Measurements from ENCODE around the gene ENPP6.

ENPP6 gene

DNA sequence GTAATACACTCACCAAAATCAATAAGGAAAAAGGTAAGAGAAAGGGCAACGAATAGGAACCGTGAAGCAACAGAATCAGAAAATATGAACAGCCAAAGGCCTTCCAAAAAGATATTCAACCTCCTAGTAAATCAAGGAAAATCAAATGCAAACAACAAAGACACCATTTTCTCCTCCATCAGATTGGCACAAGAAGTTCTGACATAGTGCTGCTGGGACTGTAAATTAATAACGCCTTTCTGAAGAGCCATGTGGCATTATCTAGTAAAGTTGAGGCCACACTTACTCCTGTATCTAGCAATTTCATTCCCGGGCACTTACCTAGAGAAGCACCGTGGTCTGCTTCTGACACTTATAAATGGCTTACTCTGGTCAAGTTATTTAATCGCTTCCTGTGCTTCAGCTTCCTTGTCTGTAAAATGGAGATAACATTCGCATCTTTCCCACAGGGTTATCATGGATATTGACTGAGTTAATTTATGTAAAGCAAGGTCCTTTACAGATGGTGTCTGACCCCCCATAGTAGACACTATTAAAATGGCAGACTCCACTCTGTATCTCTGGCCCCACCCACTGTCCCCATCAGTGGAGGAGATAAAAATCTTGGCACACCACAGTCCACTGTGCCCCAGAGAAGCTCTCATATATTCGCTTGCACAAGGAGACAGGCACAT lies 20.5 kb upstream of the ENPP6 start:
- TF ChIP-seq CTCF (conservative IDR thresholded peaks at IDR 0.05; ENCODE audit: control insufficient read depth, insufficient read depth, low read depth, low read length), result no peak
- H3K4me3 ChIP-seq (ENCODE audit: control insufficient read depth, low read depth, low read length), result no peak overlapping the region
- no peak for DNase-seq (ENCODE audit: low read depth)

DNA sequence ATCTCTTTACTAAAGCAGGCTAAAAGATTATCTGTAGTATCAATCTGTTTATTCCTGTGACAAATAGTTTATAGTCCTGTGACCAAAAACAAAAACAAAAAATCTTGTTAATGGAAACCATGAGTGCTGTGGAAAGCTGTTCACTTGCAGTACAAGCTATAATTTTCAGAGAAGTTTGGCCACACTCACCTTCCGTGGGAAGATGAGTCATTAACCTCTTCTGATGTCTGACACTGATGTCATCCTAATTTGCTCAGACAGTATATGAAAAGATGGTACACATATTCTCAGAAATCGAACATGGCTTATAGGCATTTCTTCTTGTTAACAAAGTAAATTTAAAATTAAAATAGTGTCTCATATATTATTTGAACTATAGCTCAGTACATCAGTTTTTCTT lies 19.9 kb upstream of the ENPP6 start:
- no peak for TF ChIP-seq CTCF (conservative IDR thresholded peaks at IDR 0.05; ENCODE audit: control insufficient read depth, insufficient read depth, low read depth, low read length)
- no peak overlapping the region for H3K4me3 ChIP-seq (ENCODE audit: control insufficient read depth, low read depth, low read length)
- DNase-seq (ENCODE audit: low read depth), result peak; percentile 31

DNA sequence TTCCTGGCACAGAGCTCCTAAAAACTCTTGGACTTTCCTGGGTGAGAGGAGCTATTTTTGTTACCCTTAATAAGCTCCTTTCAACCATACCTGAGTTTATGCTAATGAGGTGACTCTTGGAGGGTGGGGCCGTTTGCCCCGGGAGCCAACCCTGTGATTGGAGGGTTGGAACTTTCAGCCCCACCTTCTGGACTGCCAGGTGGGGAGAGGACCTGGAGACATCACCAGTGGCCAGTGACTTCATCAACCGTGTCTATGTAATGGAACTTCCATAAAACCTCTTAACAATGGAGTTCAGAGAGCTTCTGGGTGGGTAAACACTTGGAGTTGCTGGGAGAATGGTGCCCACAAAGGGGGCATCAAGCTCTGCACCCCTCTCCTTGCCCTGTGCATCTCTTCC lies 17.9 kb upstream of the ENPP6 start:
- H3K4me3 ChIP-seq (ENCODE audit: control insufficient read depth, low read depth, low read length), result no peak overlapping the region
- no peak for TF ChIP-seq CTCF (conservative IDR thresholded peaks at IDR 0.05; ENCODE audit: control insufficient read depth, insufficient read depth, low read depth, low read length)
- DNase-seq (ENCODE audit: low read depth), result no peak

- no peak for DNase-seq (ENCODE audit: low read depth)
- H3K4me3 ChIP-seq (ENCODE audit: control insufficient read depth, low read depth, low read length), result no peak overlapping the region
- no peak for TF ChIP-seq CTCF (conservative IDR thresholded peaks at IDR 0.05; ENCODE audit: control insufficient read depth, insufficient read depth, low read depth, low read length)
Measured at GRCh38 chr4:184234155-184234554, 16.5 kb upstream of the ENPP6 start.

- H3K4me3 ChIP-seq (ENCODE audit: control insufficient read depth, low read depth, low read length), result no peak overlapping the region
- DNase-seq (ENCODE audit: low read depth), result no peak
- no peak for TF ChIP-seq CTCF (conservative IDR thresholded peaks at IDR 0.05; ENCODE audit: control insufficient read depth, insufficient read depth, low read depth, low read length)
Measured at GRCh38 chr4:184232975-184233374, 15.3 kb upstream of the ENPP6 start.

GRCh38 chr4:184232202-184232601 lies 14.5 kb upstream of the ENPP6 start:
- DNase-seq (ENCODE audit: low read depth), result no peak
- TF ChIP-seq CTCF (conservative IDR thresholded peaks at IDR 0.05; ENCODE audit: control insufficient read depth, insufficient read depth, low read depth, low read length), result no peak
- no peak overlapping the region for H3K4me3 ChIP-seq (ENCODE audit: control insufficient read depth, low read depth, low read length)

- DNase-seq (ENCODE audit: low read depth), result no peak
- H3K4me3 ChIP-seq (ENCODE audit: control insufficient read depth, low read depth, low read length), result no peak overlapping the region
- no peak for TF ChIP-seq CTCF (conservative IDR thresholded peaks at IDR 0.05; ENCODE audit: control insufficient read depth, insufficient read depth, low read depth, low read length)
Measured at GRCh38 chr4:184231573-184231972, 13.9 kb upstream of the ENPP6 start.
